ENCODE data around the gene DNAI2.

The DNAI2 gene

GRCh38 chr17:74339537-74340195 lies 65.6 kb downstream of the DNAI2 start:
- H3K9ac ChIP-seq (ENCODE audit: insufficient read length): no peak overlapping the region
- H3K9me3 ChIP-seq (ENCODE audit: low read depth, low read length): no peaks in the 10 kb centered on the region
- no peaks in the 10 kb centered on the region for H3K36me3 ChIP-seq (ENCODE audit: insufficient read depth, low read length)
- H3K27ac ChIP-seq: no peak overlapping the region
- TF ChIP-seq EZH2 (IDR thresholded peaks at IDR 0.05) (no peak), FOXP2 (optimal IDR thresholded peaks at IDR 0.05; ENCODE audit: control extremely low read depth, extremely low read length, insufficient read depth) (no peak), POLR2AphosphoS5 (IDR thresholded peaks at IDR 0.05; ENCODE audit: borderline replicate concordance, low read depth, low read length) (no peak)
- no peak overlapping the region for H3K4me3 ChIP-seq
- DNase-seq (ENCODE audit: low read depth, low spot score): no peak

GRCh38 chr17:74340470-74341023 lies 66.5 kb downstream of the DNAI2 start:
- H3K9ac ChIP-seq (ENCODE audit: insufficient read length): no peak overlapping the region
- no peaks in the 10 kb centered on the region for H3K9me3 ChIP-seq (ENCODE audit: low read depth, low read length)
- no peak overlapping the region for H3K4me3 ChIP-seq
- DNase-seq (ENCODE audit: low read depth, low spot score): no peak
- H3K36me3 ChIP-seq (ENCODE audit: insufficient read depth, low read length): no peaks in the 10 kb centered on the region
- TF ChIP-seq EZH2 (IDR thresholded peaks at IDR 0.05) (no peak), POLR2AphosphoS5 (IDR thresholded peaks at IDR 0.05; ENCODE audit: borderline replicate concordance, low read depth, low read length) (no peak)
- no peak overlapping the region for H3K27ac ChIP-seq

GRCh38 chr17:74342224-74342623 lies 68.2 kb downstream of the DNAI2 start:
- Histone ChIP-seq H3K4me3 (no peak overlapping the region), H3K36me3 (ENCODE audit: insufficient read depth, low read length) (no peaks in the 10 kb centered on the region), H3K9ac (ENCODE audit: insufficient read length) (no peak overlapping the region), H3K27ac (no peak overlapping the region), H3K9me3 (ENCODE audit: low read depth, low read length) (no peaks in the 10 kb centered on the region)
- TF ChIP-seq EZH2 (IDR thresholded peaks at IDR 0.05) (no peak), POLR2AphosphoS5 (IDR thresholded peaks at IDR 0.05; ENCODE audit: borderline replicate concordance, low read depth, low read length) (no peak), FOXP2 (optimal IDR thresholded peaks at IDR 0.05; ENCODE audit: control extremely low read depth, extremely low read length, insufficient read depth) (no peak)
- DNase-seq (ENCODE audit: low read depth, low spot score): no peak

GRCh38 chr17:74343121-74343520 lies 69.1 kb downstream of the DNAI2 start:
- TF ChIP-seq FOXP2 (optimal IDR thresholded peaks at IDR 0.05; ENCODE audit: control extremely low read depth, extremely low read length, insufficient read depth): no peak
- TF ChIP-seq POLR2AphosphoS5 (IDR thresholded peaks at IDR 0.05; ENCODE audit: borderline replicate concordance, low read depth, low read length): no peak
- TF ChIP-seq EZH2 (IDR thresholded peaks at IDR 0.05): no peak

GRCh38 chr17:74343526-74344284 lies 69.7 kb downstream of the DNAI2 start:
- Histone ChIP-seq H3K9me3 (ENCODE audit: low read depth, low read length) (no peaks in the 10 kb centered on the region), H3K36me3 (ENCODE audit: insufficient read depth, low read length) (no peaks in the 10 kb centered on the region), H3K4me3 (no peak overlapping the region), H3K27ac (no peak overlapping the region), H3K9ac (ENCODE audit: insufficient read length) (no peak overlapping the region)
- no peak for TF ChIP-seq FOXP2 (optimal IDR thresholded peaks at IDR 0.05; ENCODE audit: control extremely low read depth, extremely low read length, insufficient read depth)
- TF ChIP-seq EZH2 (IDR thresholded peaks at IDR 0.05): no peak
- TF ChIP-seq POLR2AphosphoS5 (IDR thresholded peaks at IDR 0.05; ENCODE audit: borderline replicate concordance, low read depth, low read length): no peak
- no peak for DNase-seq (ENCODE audit: low read depth, low spot score)

More at GRCh38 chr17:74343121-74343520, 69.1 kb downstream of the DNAI2 start:
- Histone ChIP-seq H3K9me3 (ENCODE audit: low read depth, low read length) (no peaks in the 10 kb centered on the region), H3K27ac (no peak overlapping the region), H3K36me3 (ENCODE audit: insufficient read depth, low read length) (no peaks in the 10 kb centered on the region), H3K9ac (ENCODE audit: insufficient read length) (no peak overlapping the region), H3K4me3 (no peak overlapping the region)
- no peak for DNase-seq (ENCODE audit: low read depth, low spot score)

GRCh38 chr17:74344658-74345057 lies 70.6 kb downstream of the DNAI2 start:
- H3K36me3 ChIP-seq (ENCODE audit: insufficient read depth, low read length): no peaks in the 10 kb centered on the region
- TF ChIP-seq POLR2AphosphoS5 (IDR thresholded peaks at IDR 0.05; ENCODE audit: borderline replicate concordance, low read depth, low read length): no peak
- no peak for TF ChIP-seq FOXP2 (optimal IDR thresholded peaks at IDR 0.05; ENCODE audit: control extremely low read depth, extremely low read length, insufficient read depth)
- no peak for TF ChIP-seq EZH2 (IDR thresholded peaks at IDR 0.05)
- no peak for DNase-seq (ENCODE audit: low read depth, low spot score)
- no peak overlapping the region for H3K27ac ChIP-seq
- no peak overlapping the region for H3K4me3 ChIP-seq
- no peak overlapping the region for H3K9ac ChIP-seq (ENCODE audit: insufficient read length)
- H3K9me3 ChIP-seq (ENCODE audit: low read depth, low read length): no peaks in the 10 kb centered on the region

GRCh38 chr17:74345433-74346241 lies 71.6 kb downstream of the DNAI2 start:
- Histone ChIP-seq H3K9ac (ENCODE audit: insufficient read length) (no peak overlapping the region), H3K36me3 (ENCODE audit: insufficient read depth, low read length) (no peaks in the 10 kb centered on the region), H3K9me3 (ENCODE audit: low read depth, low read length) (no peaks in the 10 kb centered on the region), H3K4me3 (no peak overlapping the region), H3K27ac (no peak overlapping the region)
- TF ChIP-seq EZH2 (IDR thresholded peaks at IDR 0.05) (no peak), FOXP2 (optimal IDR thresholded peaks at IDR 0.05; ENCODE audit: control extremely low read depth, extremely low read length, insufficient read depth) (no peak), POLR2AphosphoS5 (IDR thresholded peaks at IDR 0.05; ENCODE audit: borderline replicate concordance, low read depth, low read length) (no peak)
- DNase-seq (ENCODE audit: low read depth, low spot score): no peak

GRCh38 chr17:74347646-74348045 lies 73.6 kb downstream of the DNAI2 start:
- H3K9ac ChIP-seq (ENCODE audit: insufficient read length): no peak overlapping the region
- no peak overlapping the region for H3K27ac ChIP-seq
- H3K4me3 ChIP-seq: no peak overlapping the region
- DNase-seq (ENCODE audit: low read depth, low spot score): no peak
- no peaks in the 10 kb centered on the region for H3K9me3 ChIP-seq (ENCODE audit: low read depth, low read length)
- no peaks in the 10 kb centered on the region for H3K36me3 ChIP-seq (ENCODE audit: insufficient read depth, low read length)
- TF ChIP-seq EZH2 (IDR thresholded peaks at IDR 0.05) (no peak), POLR2AphosphoS5 (IDR thresholded peaks at IDR 0.05; ENCODE audit: borderline replicate concordance, low read depth, low read length) (no peak), FOXP2 (optimal IDR thresholded peaks at IDR 0.05; ENCODE audit: control extremely low read depth, extremely low read length, insufficient read depth) (no peak)
